Endothelial cell of umbilical vein (primary cell): Measurements from ENCODE around the gene SMS. TPM values are rescaled to one million over a fixed set of nuclear protein-coding genes. Genes with fewer than 3 reads are reported as not detected.

Experiments
- BruUV-seq: library from RNA; stranded (reverse); fragments of 400-500 nt; replicated peaks from 2 replicates; lab custom pipeline; 2021; lab: Mats Ljungman, UMichigan
- CTCF ChIA-PET: fragments of 300-600, 350-600 bp; sonication (Branson Sonifier 250); formaldehyde crosslinking; loops from one replicate; lab custom pipeline; 2021; ENCODE audit warnings: antibody characterized with exemption, inconsistent platforms; lab: Charles Lee
- POLR2A ChIA-PET: fragments of 300-600, 350-600 bp; sonication (Branson Sonifier 250); formaldehyde crosslinking; loops from one replicate; lab custom pipeline; 2021; ENCODE audit warnings: antibody characterized with exemption, inconsistent platforms; lab: Charles Lee
- DNase-seq: peaks from one replicate; pipeline ENCODE4 v3.0.0-alpha.2; 2011; ENCODE audit warnings: low read depth, low spot score
- FAIRE-seq: peaks from 2 replicates; lab custom pipeline; 2011; peaks lifted over from hg19 to GRCh38; lab: Jason Lieb, UNC
- H2AFZ ChIP-seq: 2 replicates; pipeline ENCODE4 v1.6.0; 2012; ENCODE audit warnings: low read depth, low read length, control low read depth, inconsistent platforms
- H3K27ac ChIP-seq: 2 replicates; pipeline ENCODE4 v1.5.1; 2011; ENCODE audit warnings: low read depth, mild to moderate bottlenecking, control low read depth, low read length, moderate library complexity; ENCODE audit not compliant: insufficient read depth
- H3K27me3 ChIP-seq, 2 experiments: 2 replicates each; pipeline versions ENCODE4 v1.6.0 to v1.6.1; 2011; ENCODE audit warnings: low read length in 2 of 2, mixed read lengths in 1 of 2; ENCODE audit not compliant: control insufficient read depth in 2 of 2, insufficient read depth in 2 of 2
- H3K36me3 ChIP-seq, 2 experiments: 2 replicates in 1 of 2; 3 replicates in 1 of 2; pipeline ENCODE4 v1.5.1; 2011; ENCODE audit warnings: low read length in 2 of 2, mild to moderate bottlenecking in 1 of 2, moderate library complexity in 1 of 2; ENCODE audit not compliant: control insufficient read depth in 2 of 2, insufficient read depth in 2 of 2; ENCODE audit errors: extremely low read depth in 1 of 2
- H3K4me1 ChIP-seq: 3 replicates; pipeline ENCODE4 v1.5.1; 2011; ENCODE audit warnings: mild to moderate bottlenecking, low read length; ENCODE audit not compliant: control insufficient read depth, insufficient read depth; ENCODE audit errors: extremely low read depth
- H3K4me2 ChIP-seq: 2 replicates; pipeline ENCODE4 v1.6.1; 2011; ENCODE audit warnings: low read length, control low read depth, mixed read lengths; ENCODE audit not compliant: insufficient read depth
- H3K4me3 ChIP-seq, 3 experiments: fragments of 200-600 bp in 1 of 3; sonication (generic), shearing (Covaris generic) in 1 of 3; replicated peaks in 1 of 3; 2 replicates each; pipeline ENCODE4 v1.5.1; 2011 to 2016; ENCODE audit warnings: control low read depth in 3 of 3, low read length in 3 of 3, mild to moderate bottlenecking in 2 of 3, inconsistent platforms in 1 of 3, low read depth in 1 of 3, moderate library complexity in 1 of 3; ENCODE audit not compliant: insufficient read depth in 1 of 3
- H3K79me2 ChIP-seq: 2 replicates; pipeline ENCODE4 v1.6.0; 2012; ENCODE audit warnings: low read length, inconsistent platforms; ENCODE audit not compliant: control insufficient read depth, insufficient read depth
- H3K9ac ChIP-seq: replicated peaks from 2 replicates; pipeline ENCODE3; 2011; ENCODE audit warnings: low read length, control low read depth; ENCODE audit not compliant: insufficient read depth; ENCODE audit errors: extremely low read depth
- H3K9me1 ChIP-seq: replicated peaks from 3 replicates; pipeline ENCODE4 v1.6.0; 2011; ENCODE audit warnings: mild to moderate bottlenecking, low read length; ENCODE audit not compliant: control insufficient read depth, insufficient read depth; ENCODE audit errors: extremely low read depth
- H3K9me3 ChIP-seq: replicated peaks from 2 replicates; pipeline ENCODE4 v1.5.1; 2012; ENCODE audit warnings: low read length, inconsistent platforms; ENCODE audit not compliant: control insufficient read depth, insufficient read depth
- H4K20me1 ChIP-seq: replicated peaks from 2 replicates; pipeline ENCODE3; 2011; ENCODE audit warnings: mild to moderate bottlenecking, low read length; ENCODE audit not compliant: control insufficient read depth, insufficient read depth; ENCODE audit errors: extremely low read depth
- FOS ChIP-seq: IDR thresholded peaks from 2 replicates; pipeline ENCODE4 v1.6.1; 2011; ENCODE audit warnings: mild to moderate bottlenecking, low read length, moderate library complexity, borderline replicate concordance; ENCODE audit not compliant: insufficient read depth
- GATA2 ChIP-seq: IDR thresholded peaks from 2 replicates; pipeline ENCODE4 v1.7.0; 2011; ENCODE audit warnings: low read depth, mild to moderate bottlenecking, moderate library complexity, mixed read lengths, low read length; ENCODE audit not compliant: insufficient read length, insufficient read depth
- JUN ChIP-seq: IDR thresholded peaks from 2 replicates; pipeline ENCODE4 v1.6.1; 2011; ENCODE audit warnings: borderline replicate concordance, low read depth; ENCODE audit not compliant: insufficient read length, insufficient read depth
- MAX ChIP-seq: IDR thresholded peaks from 2 replicates; pipeline ENCODE4 v1.6.1; 2011; ENCODE audit not compliant: insufficient read depth, insufficient read length
- MYC ChIP-seq: IDR thresholded peaks from one replicate; pipeline ENCODE4 v1.6.1; 2011; ENCODE audit warnings: mild to moderate bottlenecking, low read depth, low read length
- POLR2A ChIP-seq: IDR thresholded peaks from 2 replicates; pipeline ENCODE4 v1.6.1; 2012; ENCODE audit warnings: low read depth, mild to moderate bottlenecking, control low read depth, low read length
- POLR2AphosphoS5 ChIP-seq: IDR thresholded peaks from 2 replicates; pipeline ENCODE4 v1.6.1; 2012; ENCODE audit warnings: low read depth, mild to moderate bottlenecking, control low read depth, low read length, moderate library complexity; ENCODE audit not compliant: insufficient read depth
- dilution Hi-C: fragments of 300-500 bp; cut with MboI; formaldehyde crosslinking; loops from one replicate; pipeline ENCODE4 v1.15.0; 2019; ENCODE audit warnings: low sequenced_read_pairs; ENCODE audit not compliant: extremely low pct_ligation_motif_present
- intact Hi-C: fragments of 100-400 bp; cut with micrococcal nuclease; formaldehyde crosslinking; loops from one replicate; pipeline ENCODE4 v1.10.0; 2022
- polyA plus RNA-seq, 4 experiments: library from polyadenylated mRNA; depleted of rRNA in 3 of 4; stranded (reverse) in 3 of 4; unstranded in 1 of 4; fragments of >200 nt; gene quantifications; 2 replicates each; pipeline versions ENCODE4 v1.2.1 to v1.2.3, GENCODE V29; 2011 to 2012; ENCODE audit warnings: missing spikeins in 1 of 4
- total RNA-seq: library from RNA; stranded (reverse); gene quantifications from 2 replicates; pipeline ENCODE4 v1.2.3, GENCODE V29; 2021
- TF ChIP-seq, protein P1 (sequence below), 2 donors: IDR thresholded peaks; 1 replicate in 1 of 2; 2 replicates in 1 of 2; pipeline ENCODE4 v1.5.1; 2011; ENCODE audit warnings: low read length in 2 of 2, mild to moderate bottlenecking in 2 of 2, moderate library complexity in 2 of 2, control low read depth in 1 of 2, inconsistent platforms in 1 of 2, low read depth in 1 of 2; ENCODE audit not compliant: insufficient read depth in 1 of 2; ENCODE audit errors: extremely low read depth in 1 of 2

The SMS gene
- total and polyA plus RNA-seq, 2 donors (not counting 3 experiments of a cell fraction or from before 2014, with no cell fraction given): 57.1 to 173 TPM

DNA sequence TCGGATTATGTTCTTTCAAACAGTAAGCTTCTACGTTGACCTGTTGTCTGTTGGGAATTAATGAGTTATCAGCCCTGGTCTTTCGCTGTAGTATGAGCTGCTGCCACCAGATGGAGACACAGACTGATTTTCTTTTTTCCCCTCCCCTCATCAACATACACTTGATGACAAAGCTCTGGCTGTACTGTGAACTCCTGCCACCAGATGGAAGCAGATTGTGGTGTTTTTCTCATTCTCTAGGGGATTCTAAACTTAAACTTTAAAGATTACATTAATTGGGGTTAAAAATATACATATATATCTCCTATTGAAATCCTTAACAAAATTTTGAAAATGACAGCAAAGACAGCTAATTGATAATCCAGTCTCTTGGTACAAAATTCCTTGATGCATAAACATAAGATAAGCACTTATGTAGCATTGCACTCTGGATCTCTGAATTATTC, 44.8 kb downstream of the SMS start:
- Histone ChIP-seq H3K79me2 (no peaks in the 10 kb centered on the region), H3K4me1 (no peaks in the 10 kb centered on the region), H4K20me1 (no peaks in the 10 kb centered on the region), H3K9ac (no peak overlapping the region), H2AFZ (no peak overlapping the region), H3K4me3 (no peak overlapping the region), H3K27me3 (no peaks in the 10 kb centered on the region), H3K27ac (no peak overlapping the region), H3K9me1 (no peaks in the 10 kb centered on the region), H3K36me3 (peaks cover 6 to 7% of the 10 kb centered on the region in 2 experiments), H3K4me2 (no peak overlapping the region), H3K9me3 (no peaks in the 10 kb centered on the region)
- dilution Hi-C loops: no loop called here
- TF ChIP-seq FOS: no peak
- TF ChIP-seq POLR2A: no peak
- TF ChIP-seq, protein P1, sequence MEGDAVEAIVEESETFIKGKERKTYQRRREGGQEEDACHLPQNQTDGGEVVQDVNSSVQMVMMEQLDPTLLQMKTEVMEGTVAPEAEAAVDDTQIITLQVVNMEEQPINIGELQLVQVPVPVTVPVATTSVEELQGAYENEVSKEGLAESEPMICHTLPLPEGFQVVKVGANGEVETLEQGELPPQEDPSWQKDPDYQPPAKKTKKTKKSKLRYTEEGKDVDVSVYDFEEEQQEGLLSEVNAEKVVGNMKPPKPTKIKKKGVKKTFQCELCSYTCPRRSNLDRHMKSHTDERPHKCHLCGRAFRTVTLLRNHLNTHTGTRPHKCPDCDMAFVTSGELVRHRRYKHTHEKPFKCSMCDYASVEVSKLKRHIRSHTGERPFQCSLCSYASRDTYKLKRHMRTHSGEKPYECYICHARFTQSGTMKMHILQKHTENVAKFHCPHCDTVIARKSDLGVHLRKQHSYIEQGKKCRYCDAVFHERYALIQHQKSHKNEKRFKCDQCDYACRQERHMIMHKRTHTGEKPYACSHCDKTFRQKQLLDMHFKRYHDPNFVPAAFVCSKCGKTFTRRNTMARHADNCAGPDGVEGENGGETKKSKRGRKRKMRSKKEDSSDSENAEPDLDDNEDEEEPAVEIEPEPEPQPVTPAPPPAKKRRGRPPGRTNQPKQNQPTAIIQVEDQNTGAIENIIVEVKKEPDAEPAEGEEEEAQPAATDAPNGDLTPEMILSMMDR (IDR thresholded peaks at IDR 0.05; ENCODE audit: extremely low read depth in 1 of 2, insufficient read depth in 1 of 2, low read depth in 1 of 2, low read length in 2 of 2): peak; percentile 61 to 67
- DNase-seq (peak; percentile 83), FAIRE-seq (peak; percentile 94)
- POLR2A ChIA-PET: no interaction called here
- CTCF ChIA-PET: interaction anchor here (0.6 to 2.4 kb wide), 39 partner anchors 10 to 1918 kb away, joined by 3 to 36 read pairs (median 4); partner anchors contain the start of gene MBTPS2
- no TSS peak for BruUV-seq
- intact Hi-C loops: loop anchor here (1.0 to 5.0 kb wide), 6 partner anchors 151 to 1631 kb away; no protein-coding TSS in a partner anchor

DNA sequence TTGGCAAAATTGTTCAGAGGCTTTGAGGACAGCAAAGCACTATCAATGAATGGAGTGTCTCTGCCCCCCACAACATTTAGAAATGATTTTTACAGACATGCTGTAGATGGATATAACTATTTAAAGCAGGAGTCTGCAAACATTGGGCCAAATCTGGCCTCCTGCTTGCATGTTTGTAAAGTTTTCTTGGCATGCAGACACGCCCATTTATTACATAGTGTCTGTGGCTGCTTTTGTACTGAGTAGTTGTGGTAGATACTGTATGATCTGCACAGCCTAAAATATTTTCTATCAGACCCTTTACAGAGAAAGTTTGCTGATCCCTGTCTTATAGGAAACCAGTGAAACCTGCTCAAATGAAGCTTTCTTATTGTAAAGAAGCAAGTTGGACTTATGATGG, 46.1 kb downstream of the SMS start:
- no peak overlapping the region for H2AFZ ChIP-seq
- dilution Hi-C loops: no loop called here
- intact Hi-C loops: loop anchor here (5.0 kb wide), 1 partner anchor 761 kb away; no protein-coding TSS in a partner anchor
- H3K36me3 ChIP-seq: peaks cover 6 to 7% of the 10 kb centered on the region in 2 experiments
- no peaks in the 10 kb centered on the region for H3K27me3 ChIP-seq
- no peaks in the 10 kb centered on the region for H3K9me1 ChIP-seq
- no peaks in the 10 kb centered on the region for H4K20me1 ChIP-seq
- no peaks in the 10 kb centered on the region for H3K4me1 ChIP-seq
- H3K27ac ChIP-seq: no peak overlapping the region
- DNase-seq: no peak
- no peak for FAIRE-seq
- no peaks in the 10 kb centered on the region for H3K79me2 ChIP-seq
- ChIA-PET POLR2A (no interaction called here), CTCF (no interaction called here)
- no peak for TF ChIP-seq POLR2AphosphoS5
- no peak for TF ChIP-seq MAX
- no peak for TF ChIP-seq POLR2A
- no peak for TF ChIP-seq JUN
- no peak for TF ChIP-seq GATA2
- TF ChIP-seq, protein P1 (IDR thresholded peaks at IDR 0.05; ENCODE audit: extremely low read depth in 1 of 2, insufficient read depth in 1 of 2, low read depth in 1 of 2, low read length in 2 of 2): no peak
- no peak for TF ChIP-seq MYC
- no peak overlapping the region for H3K4me2 ChIP-seq
- H3K9ac ChIP-seq: no peak overlapping the region
- no peaks in the 10 kb centered on the region for H3K9me3 ChIP-seq
- BruUV-seq: no TSS peak
- H3K4me3 ChIP-seq: no peak overlapping the region
